GM18498 (cell line): ENCODE measurements around the gene ABCA13.
"Not testable (repeated sequence)": the region's sequence is repeated elsewhere in the genome, so short reads cannot be mapped to it uniquely, and the experiment has no call there.

Source experiments
- ATAC-seq: cut with Tn5 transposase; IDR thresholded peaks from one replicate; pipeline ENCODE4 v1.9.1; 2021; ENCODE audit warnings: mild to moderate bottlenecking, moderate library complexity; ENCODE audit not compliant: unreplicated experiment

ABCA13 gene

DNA sequence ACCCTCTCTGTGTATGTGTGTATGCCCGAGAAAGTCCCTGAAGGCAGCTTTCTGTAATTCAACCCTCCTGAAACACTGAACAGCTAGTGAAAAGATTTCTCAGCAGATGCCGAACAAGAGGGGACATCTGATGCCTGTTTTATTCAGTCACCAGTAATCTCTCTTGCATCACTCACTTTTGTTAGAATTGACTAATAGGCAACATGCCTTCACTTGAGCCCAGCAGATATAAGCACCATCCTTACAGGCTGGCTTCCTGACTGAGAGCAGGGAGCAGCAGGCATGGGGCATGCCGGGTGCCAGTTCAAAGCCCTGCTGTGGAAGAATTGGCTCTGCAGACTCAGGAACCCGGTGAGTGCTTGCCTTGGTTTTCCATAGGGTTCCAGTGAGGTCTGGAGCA is at the start of gene ABCA13:
ABCA13 (plus strand) TSS at position 257 of the 400 bp plus-strand sequence; CDS start at position 283, 26 bp downstream.
- no peak for ATAC-seq

DNA sequence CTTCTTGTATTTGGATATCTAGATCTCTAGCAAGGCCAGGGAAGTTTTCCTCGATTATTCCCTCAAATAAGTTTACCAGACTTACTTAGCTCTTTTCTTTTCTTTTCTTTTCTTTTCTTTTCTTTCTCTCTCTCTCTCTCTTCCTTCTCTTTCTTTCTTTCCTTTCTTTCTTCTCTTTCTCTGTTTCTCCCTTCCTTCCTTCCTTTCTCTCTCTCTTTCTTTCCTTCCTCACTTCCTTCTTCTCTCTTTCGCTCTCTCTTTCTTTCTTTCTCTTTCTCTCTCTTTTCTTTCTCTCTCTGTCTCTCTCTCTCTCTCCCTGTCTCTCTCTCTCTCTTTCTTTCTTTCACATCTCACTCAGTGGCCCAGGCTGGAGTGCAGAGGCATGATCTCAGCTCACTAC is 45.2 kb upstream of the ABCA13 start:
- no peak for ATAC-seq

DNA sequence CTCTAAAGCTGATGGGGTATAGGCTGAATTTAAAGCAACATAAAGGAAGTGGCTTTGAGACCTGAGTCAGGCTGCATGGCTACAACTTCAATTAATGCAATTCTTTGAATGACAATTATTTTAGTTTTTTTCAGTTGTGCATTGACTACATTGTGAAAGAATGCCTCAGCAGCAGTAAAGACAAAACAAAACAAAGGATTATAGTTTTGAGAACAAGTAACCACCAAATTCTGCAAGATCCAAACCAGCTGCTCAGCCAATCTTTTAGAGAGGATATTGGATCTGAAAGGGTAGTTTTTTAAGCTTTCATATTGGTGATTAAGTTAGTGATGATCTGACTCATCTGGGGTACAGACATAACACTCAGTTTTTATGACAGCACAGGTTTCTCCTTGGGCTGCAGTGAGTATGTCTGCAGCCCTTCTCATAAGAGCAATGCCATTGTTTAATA is 40.6 kb upstream of the ABCA13 start:
- ATAC-seq, result no peak

DNA sequence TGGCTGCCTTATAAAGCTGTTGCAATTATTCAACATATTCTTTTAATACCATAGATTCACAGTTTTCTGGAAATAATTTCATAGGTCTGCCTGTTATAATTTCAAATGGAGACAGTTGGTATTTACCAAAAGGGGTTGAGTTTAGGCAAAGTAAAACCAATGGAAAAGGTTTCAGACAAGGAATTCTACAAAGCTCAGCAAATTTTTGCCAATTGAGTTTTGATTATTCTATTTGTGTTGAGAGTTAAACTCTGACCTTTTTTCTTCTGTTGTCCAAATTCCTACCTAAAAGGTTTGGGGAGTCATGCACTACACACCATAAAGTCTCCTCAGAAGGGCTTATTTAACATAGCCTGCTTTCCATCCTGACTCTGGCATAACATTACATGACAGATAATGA is 38.5 kb upstream of the ABCA13 start:
- ATAC-seq, result no peak

GRCh38 chr7:48139459-48139858 is 31.8 kb upstream of the ABCA13 start:
- no peak for ATAC-seq

DNA sequence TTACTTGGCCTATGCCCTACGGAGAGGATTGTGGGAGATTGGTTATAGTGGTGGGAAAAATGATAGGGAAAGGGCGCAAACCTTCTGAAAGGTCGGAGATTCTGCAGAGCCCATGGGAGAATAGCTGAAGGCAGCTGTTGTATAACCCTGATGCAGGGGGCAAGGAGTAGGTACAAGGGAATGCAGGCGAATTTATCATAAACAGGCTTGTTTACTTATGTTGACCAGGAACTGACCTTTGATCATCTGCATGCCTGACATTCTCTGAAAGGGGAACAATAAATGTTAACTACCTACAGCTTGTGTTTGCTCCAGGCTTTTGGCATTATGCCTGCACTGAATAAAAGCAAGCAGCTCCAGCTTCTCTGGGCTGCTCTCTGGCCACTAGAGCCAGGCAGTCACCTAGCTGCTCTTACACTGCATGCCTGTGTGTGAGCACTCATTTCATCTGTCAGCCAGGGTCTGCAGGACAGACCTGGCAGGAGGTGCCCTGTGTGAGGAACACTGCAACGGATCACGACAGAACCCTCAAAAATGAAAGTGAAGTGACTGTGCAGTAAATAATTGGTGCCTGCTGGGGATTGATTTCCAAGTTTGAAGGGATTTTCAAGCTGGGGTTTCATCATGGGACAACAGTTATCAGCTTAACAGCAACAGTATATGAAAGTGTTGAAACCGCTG is 31.1 kb upstream of the ABCA13 start:
- ATAC-seq, result no peak

GRCh38 chr7:48141521-48141920 is 29.7 kb upstream of the ABCA13 start:
- no peak for ATAC-seq

DNA sequence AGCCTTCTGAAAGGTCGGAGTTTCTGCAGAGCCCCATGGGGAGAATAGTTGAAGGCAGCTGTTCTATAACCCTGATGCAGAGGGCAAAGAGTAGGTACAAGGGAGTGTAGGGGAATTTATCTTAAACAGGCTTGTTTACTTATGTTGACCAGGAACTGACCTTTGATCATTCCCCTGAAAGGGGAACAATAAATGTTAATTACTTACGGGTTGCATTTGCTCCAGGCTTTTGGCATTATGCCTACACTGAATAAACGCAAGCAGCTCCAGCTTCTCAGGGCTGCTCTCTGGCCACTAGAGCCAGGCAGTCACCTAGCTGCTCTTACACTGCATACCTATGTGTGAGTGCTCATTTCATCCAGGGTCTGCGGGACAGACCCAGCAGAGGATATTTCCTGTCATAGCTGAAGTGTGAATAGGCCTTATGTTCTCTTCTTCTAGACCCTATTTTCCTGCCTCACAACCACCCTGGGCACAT is 26.9 kb upstream of the ABCA13 start:
- no peak for ATAC-seq

DNA sequence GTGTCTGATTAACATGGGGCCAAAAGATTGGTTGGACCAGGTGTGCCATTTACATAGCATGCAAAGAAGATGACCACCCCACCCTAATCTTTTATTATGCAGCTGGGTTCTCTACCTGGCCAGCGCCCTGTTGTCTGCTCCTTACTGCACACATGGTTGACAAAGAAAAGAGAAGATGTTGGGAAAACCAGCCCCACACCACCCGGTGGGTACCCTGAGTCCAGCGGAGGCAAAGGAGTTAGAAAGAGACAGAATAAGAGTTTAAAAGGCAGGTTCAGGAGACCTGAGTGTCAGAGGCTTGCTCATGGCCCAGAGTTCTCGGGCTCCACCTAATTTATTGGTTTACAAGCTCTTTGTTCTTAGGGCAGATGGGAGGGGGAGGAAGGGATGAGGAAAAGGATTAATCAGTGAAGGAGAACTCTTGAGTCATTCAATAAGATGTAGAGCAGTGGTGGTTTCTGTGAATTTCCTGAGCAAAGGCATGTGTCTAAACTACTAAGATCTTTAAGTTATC is 24.1 kb upstream of the ABCA13 start:
- ATAC-seq, result no peak

DNA sequence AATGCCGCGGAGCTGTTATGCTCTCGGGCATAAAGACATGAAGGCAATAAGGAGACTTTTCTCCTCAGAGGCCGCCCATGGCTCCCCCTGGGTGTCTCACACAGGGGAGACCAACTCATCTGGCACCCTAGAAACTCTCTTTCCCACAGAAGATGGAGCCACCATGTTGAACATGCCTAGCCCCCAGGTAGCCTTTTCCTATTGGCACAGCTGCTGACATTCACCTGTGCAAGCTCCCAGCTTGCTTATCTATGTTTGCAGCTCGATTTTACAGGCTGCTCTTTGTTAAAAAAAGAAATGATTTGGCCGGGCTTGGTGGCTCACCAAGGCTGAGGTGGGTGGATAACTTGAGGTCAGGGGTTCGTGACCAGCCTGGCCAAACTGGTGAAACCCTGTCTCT is 23.6 kb upstream of the ABCA13 start:
- not testable (repeated sequence) for ATAC-seq

- ATAC-seq, result no peak
These were observed 22.9 kb upstream of the ABCA13 start for GRCh38 chr7:48148311-48148710.

GRCh38 chr7:48149058-48149457 is 22.2 kb upstream of the ABCA13 start:
- ATAC-seq, result no peak

DNA sequence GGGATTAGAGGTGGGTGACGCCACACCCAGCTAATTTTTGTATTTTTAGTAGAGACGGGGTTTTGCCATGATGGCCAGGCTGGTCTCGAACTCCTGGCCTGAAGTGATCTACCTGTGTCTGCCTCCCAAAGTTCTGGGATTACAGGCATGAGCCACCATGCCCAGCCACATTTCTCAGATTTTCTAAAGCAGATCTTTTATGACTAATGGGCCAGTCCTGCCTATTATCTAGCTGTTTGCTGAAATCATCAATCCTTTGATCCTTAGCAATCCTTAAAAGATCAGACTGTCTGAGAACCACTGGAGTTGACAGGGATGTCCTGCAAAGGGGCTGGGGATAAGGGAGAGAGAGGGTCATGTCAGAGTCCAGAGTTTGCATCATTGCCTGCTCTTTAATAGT is 21.2 kb upstream of the ABCA13 start:
- ATAC-seq, result no peak

GRCh38 chr7:48154792-48155413 is 16.4 kb upstream of the ABCA13 start:
- ATAC-seq, result peak; percentile 79

DNA sequence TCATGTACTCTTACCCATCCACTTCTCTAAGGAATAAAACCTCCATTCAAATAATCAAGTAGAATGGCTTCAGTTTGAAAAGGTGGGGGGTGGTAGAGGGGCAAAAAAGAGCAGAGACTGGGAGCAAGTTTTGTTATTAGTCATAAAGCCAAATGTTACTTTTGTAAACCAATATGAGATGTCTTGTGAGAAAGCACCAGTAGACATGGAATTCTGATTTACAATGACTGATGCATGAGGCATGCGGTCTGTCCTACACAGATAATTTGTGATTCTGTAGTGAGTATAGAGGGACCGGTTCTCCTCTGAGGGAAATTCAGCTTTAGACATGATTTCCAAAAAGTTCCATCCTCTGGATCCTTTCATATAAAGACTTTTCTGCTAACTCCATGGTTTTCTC is 12.9 kb upstream of the ABCA13 start:
- ATAC-seq, result no peak

DNA sequence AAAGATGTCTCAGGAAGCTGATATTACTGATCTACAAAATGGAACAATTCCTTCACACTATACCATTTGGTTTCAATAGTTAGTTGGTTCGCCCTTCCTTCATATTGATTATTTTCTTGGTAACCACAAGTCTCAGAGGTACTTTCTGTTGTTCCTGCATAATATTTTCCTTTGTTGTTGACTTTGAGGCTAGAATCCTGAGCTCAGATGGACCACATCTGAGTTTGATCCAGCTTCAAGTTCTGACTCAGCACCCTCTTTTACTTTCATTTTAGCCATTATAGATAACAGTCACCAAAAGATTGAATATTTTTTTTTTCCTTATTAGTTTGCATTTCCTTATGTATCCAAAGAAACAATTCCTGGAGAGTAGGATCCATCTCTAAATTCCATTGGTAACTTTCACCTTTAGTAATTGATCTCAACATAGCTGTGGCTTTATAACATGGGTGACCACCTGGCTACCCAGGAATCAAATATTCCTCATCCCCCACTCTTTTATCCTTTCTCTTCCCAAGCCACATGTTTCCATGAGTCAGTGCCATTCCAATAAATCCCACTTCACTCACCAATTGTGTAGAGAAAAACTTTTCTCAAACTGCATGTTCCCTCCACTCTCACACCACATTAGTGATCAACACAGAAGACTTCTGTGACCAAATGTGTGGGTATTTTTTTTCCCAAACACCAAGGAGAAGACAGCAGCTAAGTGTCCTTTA is 9.7 kb upstream of the ABCA13 start:
- no peak for ATAC-seq

- no peak for ATAC-seq
These were observed 6.1 kb upstream of the ABCA13 start for GRCh38 chr7:48165157-48165556.

- ATAC-seq, result no peak
These were observed 3.1 kb upstream of the ABCA13 start for GRCh38 chr7:48168159-48168558.

GRCh38 chr7:48170506-48170905 is 752 bp upstream of the ABCA13 start:
- no peak for ATAC-seq

DNA sequence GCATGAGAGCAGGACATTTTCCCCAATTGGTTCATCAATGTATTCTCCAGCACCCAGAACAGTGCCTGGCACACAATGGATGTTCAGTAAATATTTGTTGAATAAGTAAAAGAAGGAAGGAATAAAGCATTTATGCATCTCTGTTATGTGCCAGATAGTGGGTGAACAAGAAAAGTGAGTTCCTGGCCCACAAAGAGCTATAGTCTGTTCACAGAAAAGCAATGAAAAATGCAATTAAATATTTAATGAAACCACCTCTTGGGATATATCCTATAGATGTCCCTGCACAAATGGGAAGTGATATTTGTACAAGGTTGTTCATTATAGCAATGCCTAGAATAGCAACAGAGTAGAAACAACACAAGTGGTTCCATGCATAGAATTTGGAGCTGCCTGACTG is 2.1 kb downstream of the ABCA13 start:
- no peak for ATAC-seq

- ATAC-seq, result no peak
These were observed 2.6 kb downstream of the ABCA13 start for GRCh38 chr7:48173756-48174382.
